CD4-positive, alpha-beta T cell treated with Interleukin-21 for 1 hour (primary cell): ENCODE results near the gene KCNC1.

Experiments
- DNase-seq: peaks from one replicate; pipeline ENCODE4 v3.0.0-alpha.2; 2020

The KCNC1 gene

DNA sequence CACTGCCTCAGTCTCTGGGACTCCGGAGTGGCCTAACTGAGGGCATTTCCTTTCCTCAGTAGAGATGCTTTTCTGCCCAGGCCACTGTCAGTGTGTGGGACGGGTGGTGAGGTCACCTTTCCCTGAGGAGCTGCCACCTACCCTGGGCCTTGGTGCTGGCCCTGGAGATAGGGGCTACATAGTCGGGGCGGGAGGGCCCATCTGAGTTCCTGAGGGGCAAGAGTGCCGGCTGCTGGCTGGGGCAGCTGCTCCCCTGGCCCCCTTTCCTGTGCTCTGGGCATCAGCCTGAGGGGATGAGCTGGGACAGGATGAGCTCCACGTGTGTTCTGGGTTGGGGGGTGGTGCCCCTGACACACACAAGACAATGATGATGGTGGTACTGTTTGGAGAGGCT, 5.4 kb downstream of the KCNC1 start:
- DNase-seq = no peak

DNA sequence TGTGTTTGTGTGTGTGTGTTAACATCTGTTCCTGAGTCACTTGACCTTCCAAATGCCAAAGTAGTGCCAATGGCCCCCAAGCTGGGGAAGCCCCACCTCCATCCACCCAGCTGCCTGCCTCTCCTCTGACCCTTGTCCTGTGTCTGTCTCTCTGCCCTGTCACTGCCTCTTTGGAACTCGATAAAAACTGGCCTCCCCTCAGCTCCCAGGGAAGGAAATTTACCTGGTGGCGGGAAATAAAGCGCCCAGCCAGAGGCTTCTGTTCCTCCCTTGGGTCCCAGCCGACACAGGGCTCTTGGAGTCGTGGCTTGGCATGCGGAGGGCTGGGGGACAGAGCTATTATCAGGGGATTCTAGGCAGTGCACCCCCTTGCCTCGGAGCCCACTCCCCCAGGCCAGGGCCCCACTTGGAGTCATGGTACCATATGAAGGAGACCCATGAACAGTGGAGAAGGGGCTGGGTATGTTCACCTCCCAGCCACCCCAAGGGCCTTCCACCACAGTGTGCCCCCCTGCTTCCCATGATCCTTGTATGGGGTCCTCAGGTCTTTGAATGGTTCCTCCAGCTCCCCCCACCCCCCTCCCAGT, 6.2 kb downstream of the KCNC1 start:
- DNase-seq = no peak

DNA sequence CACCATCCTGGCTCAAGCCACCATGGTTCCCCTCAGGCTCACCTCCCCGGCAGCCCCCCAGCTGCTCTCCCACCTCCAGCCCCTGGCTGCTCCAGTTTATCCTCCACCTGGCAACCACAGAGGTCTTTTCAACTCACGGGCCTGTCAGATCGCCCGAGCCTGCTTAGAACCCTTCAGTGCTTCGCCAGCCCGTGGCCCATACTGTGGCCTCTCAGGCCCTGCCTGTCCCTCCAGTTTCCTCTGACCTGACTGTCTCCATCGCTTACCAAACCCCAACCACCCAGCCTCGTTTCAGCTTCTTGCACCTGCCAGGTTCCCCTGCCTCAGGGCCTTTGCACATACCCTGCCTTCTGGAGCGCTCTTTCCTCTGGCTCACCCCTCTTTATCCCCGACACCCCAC, 6.9 kb downstream of the KCNC1 start:
- DNase-seq = no peak

DNA sequence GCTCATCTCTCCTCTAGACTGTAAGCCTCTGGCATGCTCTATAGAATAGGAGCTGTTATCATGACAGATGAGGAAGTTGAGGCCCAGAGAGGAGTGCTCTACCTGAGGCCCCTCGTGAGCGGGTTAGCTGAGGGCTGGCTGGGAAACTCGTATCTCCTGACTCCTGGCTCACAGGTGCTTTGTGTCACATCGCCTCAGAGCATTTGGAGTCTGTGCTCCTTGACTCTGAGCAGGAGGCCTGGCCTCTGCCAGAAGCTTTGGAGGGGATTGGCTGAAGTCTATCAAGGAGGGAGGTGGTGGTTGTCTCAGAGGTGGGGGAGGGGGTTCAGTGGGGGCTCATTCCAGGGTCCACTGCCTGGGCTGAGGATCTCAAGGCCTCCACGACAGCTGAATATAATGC, 7.4 kb downstream of the KCNC1 start:
- DNase-seq = no peak

DNA sequence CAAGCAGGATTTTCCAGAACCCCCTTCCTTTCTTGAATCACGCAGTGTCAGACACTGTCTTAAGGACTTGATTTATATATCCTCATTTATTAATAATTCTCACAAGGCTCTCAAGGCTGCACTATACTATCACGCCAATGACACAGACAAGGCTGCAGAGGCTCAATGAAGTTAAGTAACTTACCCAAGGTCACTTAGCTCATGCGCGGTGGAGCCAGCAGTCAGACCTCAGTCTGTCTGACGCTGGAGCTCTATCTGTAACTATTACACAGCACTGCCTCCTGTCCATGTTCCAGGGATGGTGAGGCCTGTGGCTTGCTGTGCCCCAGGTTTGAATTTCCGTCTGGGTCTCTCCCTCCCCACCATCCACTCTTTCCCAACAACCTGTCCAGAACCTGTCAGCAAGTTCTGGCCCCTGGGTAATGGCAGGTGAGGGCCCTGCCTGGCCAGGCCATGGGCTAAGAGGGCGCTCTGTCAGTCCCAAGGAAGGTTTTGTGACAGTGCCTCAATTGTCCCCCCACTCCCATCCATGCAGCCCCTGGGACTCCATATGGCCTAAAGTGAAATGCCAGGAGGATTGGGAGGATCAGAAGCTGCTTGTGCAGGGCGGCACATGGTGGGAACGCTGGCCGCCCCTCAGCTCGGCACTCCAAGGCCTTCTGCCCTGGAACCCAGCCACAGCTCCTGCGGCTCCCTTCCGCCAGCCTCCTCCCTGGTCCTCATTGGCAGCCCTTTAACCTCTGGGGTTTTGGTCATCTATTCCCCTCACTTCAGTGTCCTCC, 8.6 kb downstream of the KCNC1 start:
- no peak for DNase-seq

DNA sequence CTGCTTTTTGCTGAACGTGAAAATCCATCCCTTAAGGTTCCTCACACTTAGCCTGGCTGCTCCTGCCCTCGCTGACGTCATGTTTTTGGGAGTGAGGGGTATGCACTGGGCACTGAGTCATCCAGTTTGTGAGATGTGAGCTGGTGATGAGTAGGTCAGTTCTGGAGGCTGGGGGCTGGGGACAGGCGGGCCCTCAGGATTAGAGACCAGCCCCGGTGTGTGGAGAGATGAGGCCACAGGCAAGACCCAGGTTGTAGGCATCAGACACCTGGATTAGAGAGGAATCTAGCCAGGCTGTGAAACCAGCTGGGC, 9.2 kb downstream of the KCNC1 start:
- DNase-seq = no peak

DNA sequence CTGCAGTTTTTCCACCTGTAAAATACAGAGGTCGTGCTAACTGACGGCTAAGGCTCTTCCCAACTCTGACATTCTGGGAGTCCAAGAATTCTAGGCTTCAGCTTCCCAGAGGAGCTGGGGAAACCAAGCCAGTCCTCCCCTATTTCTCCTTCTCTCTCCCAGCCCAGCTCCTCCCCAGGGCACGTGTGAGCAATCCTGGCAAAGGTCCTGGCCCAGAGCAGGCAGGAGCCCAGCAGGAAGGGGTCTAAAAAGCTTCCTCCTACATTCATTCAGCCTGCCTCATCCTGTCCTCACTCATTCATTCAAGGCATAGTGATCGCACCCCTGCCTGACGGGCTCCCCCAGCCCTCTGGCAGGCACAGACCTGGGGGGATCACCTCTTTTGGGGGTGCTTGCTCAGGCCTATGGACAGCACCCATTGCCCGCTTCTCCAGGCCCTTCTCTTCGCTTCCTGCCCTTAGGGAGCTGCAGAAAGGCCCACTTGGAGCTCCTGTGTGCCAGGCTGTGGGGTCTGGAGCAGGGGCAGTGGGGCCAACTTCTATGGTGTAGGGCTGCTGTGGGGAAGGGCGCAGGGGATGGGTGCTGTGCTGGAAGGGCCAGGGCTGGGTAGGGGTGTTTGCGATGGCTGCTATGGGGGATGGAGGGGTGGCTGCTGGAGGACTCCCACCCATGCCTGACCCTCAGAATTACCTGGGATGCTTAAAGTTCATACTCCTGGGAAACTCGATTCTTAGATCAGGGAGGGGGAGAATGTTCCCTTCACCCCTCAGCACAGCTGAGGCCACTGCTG, 9.8 kb downstream of the KCNC1 start:
- no peak for DNase-seq

DNA sequence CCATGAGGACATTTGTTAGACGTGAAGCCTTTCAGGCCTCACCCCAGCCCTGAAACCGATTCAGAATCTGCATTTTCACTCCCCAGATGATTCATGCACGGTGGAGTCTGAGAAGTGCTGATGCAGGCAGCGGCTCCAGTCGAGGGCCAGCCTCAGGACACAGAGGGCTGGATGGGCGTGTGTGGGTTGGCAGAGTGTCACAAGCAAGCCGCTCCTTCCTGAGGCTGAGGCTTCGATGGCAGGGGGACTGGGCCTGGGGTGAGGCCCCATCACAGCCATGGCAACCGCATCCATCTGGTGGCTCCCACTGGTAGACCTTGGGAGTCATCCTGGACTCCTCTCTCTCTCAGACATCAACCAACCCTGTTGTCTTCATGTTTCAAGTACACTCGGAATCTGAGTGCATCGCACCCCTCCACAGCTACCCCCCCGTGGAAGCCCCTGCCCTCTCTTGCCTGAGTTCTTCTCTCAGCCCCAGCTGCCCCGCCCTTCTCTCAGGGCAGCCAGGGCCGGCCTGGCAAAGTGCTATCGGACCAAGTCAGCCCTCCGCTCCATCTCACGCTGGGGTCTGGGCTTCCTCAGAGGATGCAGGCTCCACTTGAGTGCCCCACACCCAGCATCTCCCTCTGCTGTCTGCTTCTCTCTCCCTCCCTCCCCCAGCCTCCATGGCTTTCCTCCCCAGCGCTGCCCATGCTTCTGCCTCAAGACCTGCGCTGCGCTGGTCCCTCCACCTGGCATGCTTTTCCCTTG, 10.6 kb downstream of the KCNC1 start:
- DNase-seq = no peak

DNA sequence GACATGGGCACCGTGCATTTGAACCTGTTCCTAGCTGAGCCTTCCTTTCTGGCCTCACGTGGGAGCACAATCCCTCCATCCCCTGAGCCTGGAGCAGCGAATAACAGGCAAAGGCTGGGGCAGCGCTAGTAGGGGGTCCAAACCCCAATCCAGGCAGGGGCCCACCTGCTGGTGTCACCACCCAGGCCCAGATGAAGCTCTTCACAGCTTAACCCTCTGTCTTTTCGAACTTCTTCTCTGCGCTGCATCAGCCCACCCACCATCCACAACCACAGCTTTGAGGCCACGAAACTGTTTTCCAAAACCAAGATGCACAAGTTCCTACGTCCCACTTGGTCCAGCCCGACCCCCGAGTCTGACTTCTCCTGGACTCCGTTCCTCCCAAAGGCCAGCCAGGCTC, 11.5 kb downstream of the KCNC1 start:
- no peak for DNase-seq

DNA sequence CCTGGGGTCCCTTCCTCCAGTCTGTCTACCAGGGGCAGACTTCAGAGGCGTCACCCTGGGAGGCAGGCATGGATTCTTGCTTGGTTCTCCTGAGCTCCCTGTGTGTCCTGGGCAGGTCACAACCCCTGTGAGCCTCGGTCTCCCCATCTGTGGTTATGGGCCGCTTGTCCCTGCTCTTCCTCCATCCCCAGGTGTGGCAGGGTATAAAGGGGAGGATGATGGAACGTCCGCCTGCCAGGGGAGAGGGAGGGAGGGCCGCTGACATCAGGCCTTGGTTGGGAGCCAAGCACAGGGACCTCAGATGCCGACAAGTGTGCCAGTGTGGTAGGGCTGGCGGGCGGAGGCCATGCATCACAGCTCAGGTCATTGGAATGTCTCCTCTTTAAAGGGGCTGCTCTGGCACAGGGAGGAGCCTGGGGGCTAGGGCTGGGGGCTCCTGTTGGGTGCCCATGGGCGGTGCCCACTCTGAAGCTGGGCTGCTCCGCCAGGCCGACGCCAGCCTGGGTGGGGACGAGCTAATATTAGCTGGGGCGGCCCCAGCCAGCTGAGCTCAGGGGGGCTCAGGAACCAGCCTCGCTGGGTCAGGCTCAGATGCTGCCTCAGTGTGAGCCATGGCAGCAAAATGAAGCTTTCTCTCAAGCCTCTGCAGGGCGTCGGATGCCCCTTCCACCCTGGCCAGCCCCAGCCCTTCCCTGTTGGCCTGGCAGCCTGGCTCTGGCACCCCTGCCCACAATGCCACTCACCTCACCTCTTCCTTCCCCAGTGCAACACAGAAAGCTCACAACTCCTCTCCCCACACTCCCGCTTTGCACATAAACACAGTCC, 12.8 kb downstream of the KCNC1 start:
- DNase-seq = no peak

DNA sequence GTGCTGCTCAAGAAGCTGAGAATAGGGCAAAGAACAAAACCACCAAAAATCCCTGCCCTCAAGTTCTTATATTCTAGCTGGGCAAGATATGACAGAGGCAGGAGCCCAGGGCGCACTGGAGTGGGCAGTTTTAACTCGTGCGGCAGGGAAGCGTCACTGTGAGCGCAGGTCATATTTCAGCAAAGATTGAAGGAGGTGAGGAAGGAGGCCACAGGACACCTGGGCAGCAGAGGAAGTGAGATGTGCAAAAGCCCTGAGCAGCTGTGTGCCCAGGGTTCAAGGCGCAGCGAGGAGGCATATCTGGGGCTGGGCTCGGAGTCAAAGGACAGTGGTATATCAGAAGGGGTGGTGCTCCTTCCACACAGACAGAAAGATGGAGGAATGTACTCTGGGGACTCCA, 13.5 kb downstream of the KCNC1 start:
- no peak for DNase-seq

DNA sequence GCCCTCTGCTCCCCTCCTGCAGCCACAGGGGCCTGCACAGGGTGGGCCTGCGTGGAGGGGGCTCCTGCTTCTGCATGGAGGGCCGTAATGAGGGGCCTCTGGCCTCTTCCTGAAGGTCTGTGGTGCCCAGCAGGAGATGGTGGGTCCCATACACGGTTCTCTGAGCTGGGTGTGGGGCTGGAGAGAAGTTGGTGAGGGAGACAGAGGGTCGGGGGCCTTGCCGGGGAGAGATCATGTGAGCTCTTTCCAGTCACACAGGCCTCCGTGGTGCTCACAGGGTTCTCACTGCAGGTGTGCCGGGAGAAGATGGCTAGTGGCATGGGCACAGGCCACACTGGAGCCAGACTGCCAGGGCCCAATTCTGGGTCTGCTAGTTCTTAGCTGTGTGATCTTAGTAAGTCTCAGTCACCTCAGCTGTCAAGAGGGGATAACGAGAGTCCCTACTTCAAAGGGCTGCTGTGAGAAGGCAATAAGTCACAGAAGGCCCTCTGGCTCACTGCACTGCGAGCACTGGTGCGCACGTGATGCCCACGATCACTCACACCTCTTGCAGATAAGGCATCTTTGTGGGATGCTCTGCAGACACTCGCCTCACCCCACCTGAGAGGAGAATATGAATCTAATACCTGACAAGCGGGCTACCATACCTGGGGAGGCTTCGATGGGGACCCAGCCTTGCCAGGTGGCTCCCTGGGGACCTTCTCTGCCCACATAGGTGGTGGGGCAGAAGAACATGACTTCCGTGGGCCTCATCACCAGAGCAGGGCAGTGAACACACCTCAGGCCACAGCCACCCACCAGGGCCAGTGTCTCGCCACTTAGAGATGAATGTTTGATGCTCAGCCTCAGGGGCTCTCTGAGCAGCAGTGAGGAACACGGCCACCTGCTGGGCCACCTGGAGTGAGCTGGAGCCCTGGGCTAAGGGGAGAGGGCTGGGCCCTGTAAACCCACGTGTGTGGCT, 14.5 kb downstream of the KCNC1 start:
- no peak for DNase-seq

DNA sequence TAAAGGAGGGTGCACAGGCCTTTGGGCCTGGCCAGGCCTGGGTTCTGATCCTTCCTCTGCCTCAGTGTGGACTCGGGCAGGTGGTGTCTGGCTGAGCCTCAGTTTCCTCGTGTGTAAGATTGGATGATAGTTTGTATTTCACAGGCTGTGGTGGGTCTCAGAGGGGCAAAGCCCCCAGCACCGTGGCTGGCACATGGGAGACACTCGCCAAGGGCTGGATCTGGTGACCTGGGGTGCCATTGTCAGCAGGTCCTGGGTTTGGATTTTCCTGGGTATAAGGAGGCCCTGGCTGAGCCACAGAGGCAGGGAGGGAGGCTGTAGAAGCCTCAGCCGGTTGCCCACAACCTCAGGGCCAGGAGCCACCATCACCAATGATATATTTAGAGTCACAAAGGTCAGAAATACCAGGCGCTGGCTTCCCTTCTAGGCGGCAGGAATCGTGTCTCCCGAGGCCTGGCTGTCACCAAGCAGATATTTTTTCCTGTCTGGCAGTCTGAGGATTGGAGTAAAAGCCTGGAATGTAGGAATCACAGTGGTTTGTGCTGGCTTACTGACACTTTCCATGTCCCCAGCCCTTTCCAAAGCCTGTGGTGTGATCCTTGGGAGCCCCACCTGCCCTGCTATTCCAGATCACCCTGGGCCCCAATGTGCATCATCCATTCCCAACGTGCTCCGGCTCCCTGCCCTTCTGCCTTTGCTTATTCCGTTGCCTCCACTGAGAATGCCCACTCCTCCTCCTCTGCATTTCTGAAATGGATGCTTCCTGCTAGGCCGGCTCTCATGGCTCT, 15.6 kb downstream of the KCNC1 start:
- DNase-seq = no peak

DNA sequence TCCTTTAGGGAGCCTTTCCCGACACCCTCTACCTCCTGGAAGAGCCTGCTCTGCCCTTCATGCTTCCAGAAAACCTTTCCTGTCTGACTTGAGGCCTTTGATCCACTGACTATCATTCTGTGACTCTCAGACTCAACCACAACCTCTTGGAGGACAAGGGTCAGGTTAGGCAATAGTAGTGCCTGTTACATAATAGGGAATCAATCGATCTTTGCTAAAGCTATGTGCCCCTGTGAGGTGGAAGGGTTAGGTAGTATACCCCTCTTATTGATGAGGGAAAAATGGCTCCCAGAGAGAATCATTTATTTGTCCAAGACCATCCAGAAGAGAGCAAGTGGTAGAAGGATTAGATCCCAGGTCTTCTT, 16.2 kb downstream of the KCNC1 start:
- DNase-seq = no peak

DNA sequence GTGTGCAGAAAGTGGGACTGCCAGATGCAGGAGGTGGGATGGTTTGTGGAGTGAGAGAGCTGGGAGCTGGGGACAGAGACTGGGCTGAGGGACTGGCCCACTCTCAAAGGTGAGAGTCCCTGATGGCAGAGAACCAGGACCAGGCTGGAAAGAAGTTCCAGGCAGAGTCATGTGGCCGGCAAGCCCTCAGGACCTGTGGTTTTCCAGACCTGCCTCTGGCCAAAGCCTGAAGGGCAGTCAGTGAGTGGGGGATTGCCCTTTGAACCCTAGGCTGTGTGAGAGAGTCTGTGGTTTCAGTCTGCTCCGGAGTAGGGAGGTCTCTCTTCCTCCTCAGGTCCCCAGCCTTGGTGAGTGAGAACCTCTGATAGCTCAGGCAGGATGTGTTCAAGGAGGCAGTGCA, 17.0 kb downstream of the KCNC1 start:
- no peak for DNase-seq

DNA sequence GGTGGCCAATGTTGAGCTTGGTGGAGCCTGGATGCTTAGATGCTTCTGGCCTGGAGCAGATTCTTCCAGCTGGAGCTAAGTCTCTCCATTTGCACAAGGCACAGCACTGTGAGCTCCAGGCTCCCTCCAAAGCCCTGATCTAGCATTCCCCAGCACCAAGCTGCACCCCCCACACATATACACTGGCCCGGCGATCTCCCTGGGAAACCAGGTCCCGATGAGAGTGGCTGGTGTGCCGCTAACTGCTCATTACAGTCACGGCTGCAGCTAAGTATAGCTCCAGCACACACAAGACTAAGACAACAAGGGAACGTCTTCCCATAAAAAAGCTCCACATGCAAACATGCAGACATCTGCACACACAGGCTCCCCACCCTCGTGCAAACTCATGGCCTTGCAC, 17.6 kb downstream of the KCNC1 start:
- no peak for DNase-seq

DNA sequence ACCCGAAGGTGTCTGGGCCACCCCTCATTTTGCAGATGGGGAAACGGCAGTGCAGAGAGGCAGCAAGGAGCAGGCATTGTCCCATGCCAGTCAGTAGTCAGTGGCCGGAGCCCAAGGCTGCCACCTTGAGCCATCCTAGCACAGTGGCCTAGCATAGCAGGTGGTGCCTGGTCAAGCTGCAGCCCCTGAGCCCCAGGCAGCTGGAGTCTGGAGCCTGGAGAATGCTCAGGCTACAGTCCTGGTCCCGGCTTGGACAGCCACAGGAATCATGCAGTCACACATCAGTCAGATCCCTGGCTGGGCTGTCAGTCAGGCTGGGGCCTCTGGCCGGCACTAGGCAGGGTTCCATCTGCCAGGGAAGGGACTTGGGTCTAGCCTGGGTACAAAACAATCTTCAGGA, 18.6 kb downstream of the KCNC1 start:
- DNase-seq = no peak

DNA sequence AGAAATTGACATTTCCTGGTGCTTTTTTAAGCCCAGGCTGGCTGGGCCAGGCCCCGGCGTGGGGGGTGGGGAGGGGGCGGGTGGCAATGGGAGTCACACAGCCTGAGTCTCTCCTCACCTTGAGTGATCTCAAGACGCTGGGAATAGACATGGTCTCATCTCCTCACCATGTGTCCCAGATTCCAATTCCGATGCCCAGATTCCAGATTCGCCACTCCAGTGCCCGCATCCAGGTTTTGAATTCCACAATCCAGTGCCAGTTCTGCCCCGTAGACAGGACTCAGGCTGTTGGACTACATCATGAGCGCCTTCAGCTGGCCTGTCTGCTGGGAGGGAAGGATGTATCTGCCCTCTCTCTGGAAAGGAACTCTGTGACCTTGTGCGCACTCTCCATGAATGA, 19.1 kb downstream of the KCNC1 start:
- DNase-seq = no peak

DNA sequence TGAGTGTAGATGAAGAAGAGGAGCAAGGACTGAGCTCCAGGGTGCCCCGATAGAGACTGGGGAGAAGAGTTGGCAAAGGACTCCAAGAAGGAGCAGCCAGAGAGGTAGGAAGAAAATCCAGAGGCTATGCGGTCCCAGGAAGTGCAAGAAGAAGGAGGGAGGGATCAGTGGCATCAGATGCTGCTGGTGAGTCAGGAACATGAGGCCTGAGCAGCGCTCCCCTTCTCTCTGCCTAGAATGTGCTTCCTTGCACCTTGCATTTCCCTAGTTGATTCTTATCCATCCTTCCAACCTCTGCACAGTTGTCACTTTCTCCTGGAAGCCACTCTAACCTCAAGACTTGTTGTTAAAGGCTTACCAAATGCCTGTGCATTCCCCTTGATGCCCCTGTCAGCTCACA, 21.3 kb downstream of the KCNC1 start:
- DNase-seq = no peak

DNA sequence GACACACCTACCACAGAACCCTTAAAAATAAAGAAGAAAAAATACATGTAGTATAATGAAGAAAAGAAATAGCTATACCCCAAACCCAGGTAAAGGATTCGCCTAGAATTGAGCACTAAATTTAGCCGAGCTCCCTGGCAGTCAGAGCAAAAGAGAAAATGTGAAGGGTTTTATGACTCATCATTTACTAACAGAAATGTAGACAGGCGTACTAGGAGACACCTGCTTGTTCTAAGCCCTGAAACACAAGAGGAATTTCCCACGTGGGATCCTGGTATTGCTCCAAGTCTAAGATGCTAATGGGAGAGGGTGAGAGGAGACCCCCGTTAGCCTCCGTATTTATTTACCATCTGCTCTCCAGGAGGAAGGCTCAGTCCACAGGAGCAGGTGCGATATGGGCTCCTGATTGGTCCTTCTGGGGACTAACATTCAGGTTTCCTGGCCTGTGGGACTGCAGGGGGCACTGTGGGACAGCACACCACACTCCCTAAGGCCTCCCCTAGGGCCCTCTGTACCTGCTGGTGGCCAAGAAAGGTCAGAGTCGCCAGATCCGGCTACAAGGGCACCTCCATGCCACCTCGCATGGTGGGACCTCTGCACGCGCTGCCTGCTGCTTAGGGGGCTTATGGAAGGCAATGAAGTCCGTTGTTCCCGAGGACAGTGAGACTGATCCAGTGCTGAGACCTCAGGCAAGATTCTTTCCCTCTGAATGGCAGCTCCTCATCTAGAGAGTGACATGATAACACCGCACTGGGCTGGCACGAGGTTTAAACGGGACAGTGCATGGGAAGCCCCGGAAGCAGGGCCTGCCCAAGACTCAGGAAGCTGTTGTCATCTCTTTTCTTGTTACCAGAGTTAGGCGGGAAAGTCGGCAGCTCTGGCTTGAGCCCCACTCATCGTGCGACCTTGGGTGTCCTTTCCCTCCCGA, 25.8 kb downstream of the KCNC1 start:
- DNase-seq = no peak
